NB4 (cell line): Measurements from ENCODE around the gene MLLT3.

ENCODE experiments used
- MAX ChIP-seq: IDR thresholded peaks from 2 replicates; pipeline ENCODE4 v1.6.1; 2011; ENCODE audit warnings: low read depth, low read length
- POLR2A ChIP-seq: IDR thresholded peaks from 2 replicates; pipeline ENCODE4 v1.6.1; 2011; ENCODE audit warnings: mild to moderate bottlenecking; ENCODE audit not compliant: insufficient read length; ENCODE audit errors: extremely low read depth
- TF ChIP-seq, protein P1 (sequence below): IDR thresholded peaks from one replicate; pipeline ENCODE4 v1.5.1; 2012; ENCODE audit warnings: low read depth, low read length

- TF ChIP-seq, protein P1, sequence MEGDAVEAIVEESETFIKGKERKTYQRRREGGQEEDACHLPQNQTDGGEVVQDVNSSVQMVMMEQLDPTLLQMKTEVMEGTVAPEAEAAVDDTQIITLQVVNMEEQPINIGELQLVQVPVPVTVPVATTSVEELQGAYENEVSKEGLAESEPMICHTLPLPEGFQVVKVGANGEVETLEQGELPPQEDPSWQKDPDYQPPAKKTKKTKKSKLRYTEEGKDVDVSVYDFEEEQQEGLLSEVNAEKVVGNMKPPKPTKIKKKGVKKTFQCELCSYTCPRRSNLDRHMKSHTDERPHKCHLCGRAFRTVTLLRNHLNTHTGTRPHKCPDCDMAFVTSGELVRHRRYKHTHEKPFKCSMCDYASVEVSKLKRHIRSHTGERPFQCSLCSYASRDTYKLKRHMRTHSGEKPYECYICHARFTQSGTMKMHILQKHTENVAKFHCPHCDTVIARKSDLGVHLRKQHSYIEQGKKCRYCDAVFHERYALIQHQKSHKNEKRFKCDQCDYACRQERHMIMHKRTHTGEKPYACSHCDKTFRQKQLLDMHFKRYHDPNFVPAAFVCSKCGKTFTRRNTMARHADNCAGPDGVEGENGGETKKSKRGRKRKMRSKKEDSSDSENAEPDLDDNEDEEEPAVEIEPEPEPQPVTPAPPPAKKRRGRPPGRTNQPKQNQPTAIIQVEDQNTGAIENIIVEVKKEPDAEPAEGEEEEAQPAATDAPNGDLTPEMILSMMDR, result no peak
- TF ChIP-seq MAX (no peak), POLR2A (no peak)
Observed at GRCh38 chr9:20481437-20481836, 140.9 kb downstream of the MLLT3 start.
